ENCODE measurements around the gene TUBA1B. TPM values are rescaled to one million over a fixed set of nuclear protein-coding genes. Genes with fewer than 3 reads are reported as not detected.

The TUBA1B gene
- total RNA-seq, 1 donor from 2014 or later: 754 TPM

GRCh38 chr12:49104822-49105221, 26.4 kb downstream of the TUBA1B start:
- peaks cover 22% of the 10 kb centered on the region for H3K4me1 Mint-ChIP-seq
- peaks cover 26% of the 10 kb centered on the region for H3K36me3 Mint-ChIP-seq
- H3K9me3 Mint-ChIP-seq: no peaks in the 10 kb centered on the region

GRCh38 chr12:49100380-49100779, 30.8 kb downstream of the TUBA1B start:
- Mint-ChIP-seq H3K4me3 (no peak overlapping the region), H3K36me3 (peaks cover 50% of the 10 kb centered on the region), H3K4me1 (no peaks in the 10 kb centered on the region), H3K27ac (no peak overlapping the region), H3K9me3 (no peaks in the 10 kb centered on the region), H3K27me3 (ENCODE audit: low read depth) (peaks cover 8% of the 10 kb centered on the region)
- no peak for TF ChIP-seq CTCF (IDR thresholded peaks at IDR 0.05; ENCODE audit: unreplicated experiment)
- DNase-seq (ENCODE audit: low spot score in 2 of 2, unreplicated experiment in 2 of 2): no peak

More at GRCh38 chr12:49104822-49105221, 26.4 kb downstream of the TUBA1B start:
- Mint-ChIP-seq H3K4me3 (no peak overlapping the region), H3K27me3 (ENCODE audit: low read depth) (no peaks in the 10 kb centered on the region), H3K27ac (no peak overlapping the region)
- TF ChIP-seq CTCF (IDR thresholded peaks at IDR 0.05; ENCODE audit: unreplicated experiment): no peak
- DNase-seq (ENCODE audit: low spot score in 2 of 2, unreplicated experiment in 2 of 2): no peak

- no peak for DNase-seq (ENCODE audit: low spot score in 2 of 2, unreplicated experiment in 2 of 2)
- peaks cover 24% of the 10 kb centered on the region for H3K27me3 Mint-ChIP-seq (ENCODE audit: low read depth)
- no peak overlapping the region for H3K27ac Mint-ChIP-seq
- TF ChIP-seq CTCF (IDR thresholded peaks at IDR 0.05; ENCODE audit: unreplicated experiment): no peak
- peaks cover 8% of the 10 kb centered on the region for H3K4me1 Mint-ChIP-seq
- no peak overlapping the region for H3K4me3 Mint-ChIP-seq
- no peaks in the 10 kb centered on the region for H3K9me3 Mint-ChIP-seq
- H3K36me3 Mint-ChIP-seq: peaks cover 46% of the 10 kb centered on the region
Measured at GRCh38 chr12:49098703-49099102, 32.5 kb downstream of the TUBA1B start.

- DNase-seq (ENCODE audit: low spot score in 2 of 2, unreplicated experiment in 2 of 2): peak in 1 of 2 experiments; percentile 67
- Mint-ChIP-seq H3K9me3 (no peaks in the 10 kb centered on the region), H3K36me3 (peaks cover 45% of the 10 kb centered on the region), H3K27ac (no peak overlapping the region), H3K4me3 (no peak overlapping the region), H3K4me1 (peaks cover 10% of the 10 kb centered on the region), H3K27me3 (ENCODE audit: low read depth) (peaks cover 31% of the 10 kb centered on the region)
- peak; percentile 88 for TF ChIP-seq CTCF (IDR thresholded peaks at IDR 0.05; ENCODE audit: unreplicated experiment)
Measured at GRCh38 chr12:49098035-49098451, 33.2 kb downstream of the TUBA1B start.

- H3K27me3 Mint-ChIP-seq (ENCODE audit: low read depth): peaks cover 38% of the 10 kb centered on the region
- peaks cover 45% of the 10 kb centered on the region for H3K36me3 Mint-ChIP-seq
- peaks cover 13% of the 10 kb centered on the region for H3K4me1 Mint-ChIP-seq
- H3K27ac Mint-ChIP-seq: no peak overlapping the region
- TF ChIP-seq CTCF (IDR thresholded peaks at IDR 0.05; ENCODE audit: unreplicated experiment): no peak
- no peak for DNase-seq (ENCODE audit: low spot score in 2 of 2, unreplicated experiment in 2 of 2)
- H3K9me3 Mint-ChIP-seq: no peaks in the 10 kb centered on the region
- no peak overlapping the region for H3K4me3 Mint-ChIP-seq
Measured at GRCh38 chr12:49097381-49097780, 33.8 kb downstream of the TUBA1B start.

GRCh38 chr12:49094975-49095365, 36.2 kb downstream of the TUBA1B start:
- H3K4me1 Mint-ChIP-seq: peaks cover 25% of the 10 kb centered on the region
- TF ChIP-seq CTCF (IDR thresholded peaks at IDR 0.05; ENCODE audit: unreplicated experiment): no peak
- no peak for DNase-seq (ENCODE audit: low spot score in 2 of 2, unreplicated experiment in 2 of 2)
- no peak overlapping the region for H3K4me3 Mint-ChIP-seq
- H3K9me3 Mint-ChIP-seq: no peaks in the 10 kb centered on the region
- H3K27ac Mint-ChIP-seq: no peak overlapping the region
- H3K36me3 Mint-ChIP-seq: peaks cover 28% of the 10 kb centered on the region
- H3K27me3 Mint-ChIP-seq (ENCODE audit: low read depth): peaks cover 61% of the 10 kb centered on the region
